Panc1 (cell line): ENCODE measurements around the gene MPRIP.

Experiments
- POLR2AphosphoS5 ChIP-seq: IDR thresholded peaks from 2 replicates; pipeline ENCODE4 v1.6.1; 2012; ENCODE audit warnings: mild to moderate bottlenecking, low read depth, low read length, moderate library complexity
- TF ChIP-seq, protein P1 (sequence below): fragments of 450-650 bp; IDR thresholded peaks from 2 replicates; pipeline ENCODE4 v1.5.1; 2017; ENCODE audit warnings: mild to moderate bottlenecking
- TF ChIP-seq, protein P2 (sequence below), 2 experiments: IDR thresholded peaks; 2 replicates each; pipeline ENCODE4 v1.6.1; 2011 to 2012; ENCODE audit warnings: low read depth in 2 of 2, control low read depth in 1 of 2, low read length in 1 of 2, mild to moderate bottlenecking in 1 of 2, moderate library complexity in 1 of 2; ENCODE audit not compliant: insufficient read depth in 1 of 2

DNA sequence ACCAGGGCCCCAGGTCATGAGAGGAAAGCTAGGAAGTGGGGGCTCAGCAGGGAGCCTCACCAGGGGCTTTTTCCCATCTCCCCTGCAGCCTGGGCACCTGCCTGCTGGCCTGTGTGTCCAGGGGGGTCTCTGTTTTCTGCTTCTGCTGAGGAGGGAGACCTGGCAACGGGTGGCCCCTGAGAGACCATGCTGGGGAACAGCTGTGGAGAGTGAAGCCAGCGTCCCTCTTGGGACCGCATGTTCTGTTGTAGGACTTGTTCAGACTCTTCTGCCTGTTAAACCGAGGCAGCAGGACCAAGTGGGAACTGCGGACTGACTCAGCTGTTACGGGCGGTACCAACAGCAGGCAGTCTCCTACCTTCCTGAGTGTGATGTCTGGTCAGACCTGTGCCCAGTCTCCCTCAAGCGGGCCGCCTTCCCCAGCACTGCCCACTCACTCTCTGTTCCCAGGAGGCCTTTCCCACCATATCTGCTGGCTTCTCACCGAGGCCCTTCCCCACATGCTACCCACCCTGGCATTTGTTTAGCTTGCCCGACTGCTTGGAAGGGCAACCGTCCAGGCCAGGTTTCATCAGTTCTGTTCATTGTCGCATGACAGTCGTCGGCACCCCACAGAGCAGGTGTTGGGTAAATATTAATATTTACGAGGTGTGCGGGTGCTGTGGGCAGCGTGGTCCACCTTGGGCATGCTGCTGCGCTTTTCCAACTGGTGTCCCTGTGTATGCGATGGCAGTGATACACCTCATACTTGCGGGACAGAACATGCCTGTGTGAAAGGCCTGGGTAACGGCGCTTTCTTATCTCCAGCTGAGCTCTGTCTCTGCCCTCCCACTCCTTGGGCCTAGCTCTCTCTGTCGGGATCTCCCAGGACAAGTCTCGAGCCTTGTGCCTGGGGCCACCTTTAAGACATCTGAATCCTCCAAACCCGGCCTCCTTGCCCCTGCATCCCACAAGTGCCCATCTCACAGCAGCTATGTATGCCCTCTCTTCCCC lies 69.4 kb downstream of the MPRIP start:
- TF ChIP-seq, protein P1, sequence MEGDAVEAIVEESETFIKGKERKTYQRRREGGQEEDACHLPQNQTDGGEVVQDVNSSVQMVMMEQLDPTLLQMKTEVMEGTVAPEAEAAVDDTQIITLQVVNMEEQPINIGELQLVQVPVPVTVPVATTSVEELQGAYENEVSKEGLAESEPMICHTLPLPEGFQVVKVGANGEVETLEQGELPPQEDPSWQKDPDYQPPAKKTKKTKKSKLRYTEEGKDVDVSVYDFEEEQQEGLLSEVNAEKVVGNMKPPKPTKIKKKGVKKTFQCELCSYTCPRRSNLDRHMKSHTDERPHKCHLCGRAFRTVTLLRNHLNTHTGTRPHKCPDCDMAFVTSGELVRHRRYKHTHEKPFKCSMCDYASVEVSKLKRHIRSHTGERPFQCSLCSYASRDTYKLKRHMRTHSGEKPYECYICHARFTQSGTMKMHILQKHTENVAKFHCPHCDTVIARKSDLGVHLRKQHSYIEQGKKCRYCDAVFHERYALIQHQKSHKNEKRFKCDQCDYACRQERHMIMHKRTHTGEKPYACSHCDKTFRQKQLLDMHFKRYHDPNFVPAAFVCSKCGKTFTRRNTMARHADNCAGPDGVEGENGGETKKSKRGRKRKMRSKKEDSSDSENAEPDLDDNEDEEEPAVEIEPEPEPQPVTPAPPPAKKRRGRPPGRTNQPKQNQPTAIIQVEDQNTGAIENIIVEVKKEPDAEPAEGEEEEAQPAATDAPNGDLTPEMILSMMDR: no peak
- TF ChIP-seq, protein P2, sequence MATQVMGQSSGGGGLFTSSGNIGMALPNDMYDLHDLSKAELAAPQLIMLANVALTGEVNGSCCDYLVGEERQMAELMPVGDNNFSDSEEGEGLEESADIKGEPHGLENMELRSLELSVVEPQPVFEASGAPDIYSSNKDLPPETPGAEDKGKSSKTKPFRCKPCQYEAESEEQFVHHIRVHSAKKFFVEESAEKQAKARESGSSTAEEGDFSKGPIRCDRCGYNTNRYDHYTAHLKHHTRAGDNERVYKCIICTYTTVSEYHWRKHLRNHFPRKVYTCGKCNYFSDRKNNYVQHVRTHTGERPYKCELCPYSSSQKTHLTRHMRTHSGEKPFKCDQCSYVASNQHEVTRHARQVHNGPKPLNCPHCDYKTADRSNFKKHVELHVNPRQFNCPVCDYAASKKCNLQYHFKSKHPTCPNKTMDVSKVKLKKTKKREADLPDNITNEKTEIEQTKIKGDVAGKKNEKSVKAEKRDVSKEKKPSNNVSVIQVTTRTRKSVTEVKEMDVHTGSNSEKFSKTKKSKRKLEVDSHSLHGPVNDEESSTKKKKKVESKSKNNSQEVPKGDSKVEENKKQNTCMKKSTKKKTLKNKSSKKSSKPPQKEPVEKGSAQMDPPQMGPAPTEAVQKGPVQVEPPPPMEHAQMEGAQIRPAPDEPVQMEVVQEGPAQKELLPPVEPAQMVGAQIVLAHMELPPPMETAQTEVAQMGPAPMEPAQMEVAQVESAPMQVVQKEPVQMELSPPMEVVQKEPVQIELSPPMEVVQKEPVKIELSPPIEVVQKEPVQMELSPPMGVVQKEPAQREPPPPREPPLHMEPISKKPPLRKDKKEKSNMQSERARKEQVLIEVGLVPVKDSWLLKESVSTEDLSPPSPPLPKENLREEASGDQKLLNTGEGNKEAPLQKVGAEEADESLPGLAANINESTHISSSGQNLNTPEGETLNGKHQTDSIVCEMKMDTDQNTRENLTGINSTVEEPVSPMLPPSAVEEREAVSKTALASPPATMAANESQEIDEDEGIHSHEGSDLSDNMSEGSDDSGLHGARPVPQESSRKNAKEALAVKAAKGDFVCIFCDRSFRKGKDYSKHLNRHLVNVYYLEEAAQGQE (IDR thresholded peaks at IDR 0.05; ENCODE audit: insufficient read depth in 1 of 2, low read depth in 2 of 2, low read length in 1 of 2): no peak
- no peak for TF ChIP-seq POLR2AphosphoS5
